HepG2 (cell line): Measurements from ENCODE around the gene LMBRD2. TPM values are rescaled to one million over a fixed set of nuclear protein-coding genes. Genes with fewer than 3 reads are reported as not detected.

Experiments used
- CBX2 ChIP-seq, 2 experiments: fragments of 200-600 bp in 1 of 2; sonication (generic); formaldehyde crosslinking in 1 of 2; IDR thresholded peaks; 2 replicates each; pipeline versions ENCODE4 v1.7.0 to v1.8.1; 2018 to 2022; ENCODE audit warnings: low read depth in 2 of 2, low read length in 1 of 2, mild to moderate bottlenecking in 1 of 2, missing genetic modification reagents in 1 of 2
- DNMT3B ChIP-seq: conservative IDR thresholded peaks from 2 replicates; pipeline ENCODE4 v1.6.1; 2016; ENCODE audit warnings: missing biosample characterization, control low read depth
- EED ChIP-seq: sonication (generic); formaldehyde crosslinking; IDR thresholded peaks from 2 replicates; pipeline ENCODE4 v1.5.0; 2020; ENCODE audit warnings: mild to moderate bottlenecking, missing genetic modification reagents
- FIP1L1 ChIP-seq: fragments of 200-400 bp; formaldehyde crosslinking; IDR thresholded peaks from 2 replicates; pipeline ENCODE4 v1.6.1; 2018; ENCODE audit warnings: low read depth, mild to moderate bottlenecking, low read length, moderate library complexity, borderline replicate concordance; ENCODE audit not compliant: insufficient read depth
- FOXK2 ChIP-seq: fragments of 450-650 bp; IDR thresholded peaks from 2 replicates; pipeline ENCODE4 v1.6.1; 2016
- IKZF1 ChIP-seq: fragments of 450-650 bp; IDR thresholded peaks from 2 replicates; pipeline ENCODE4 v1.7.1; 2016
- JUND ChIP-seq: sonication (generic); formaldehyde crosslinking; IDR thresholded peaks from 2 replicates; pipeline ENCODE4 v1.8.0; 2022; ENCODE audit warnings: mild to moderate bottlenecking, missing genetic modification reagents
- KLF11 ChIP-seq: IDR thresholded peaks from 2 replicates; pipeline ENCODE4 v1.6.1; 2016; ENCODE audit warnings: missing compliant biosample characterization
- MAFF ChIP-seq: IDR thresholded peaks from 2 replicates; pipeline ENCODE4 v1.6.1; 2011; ENCODE audit warnings: low read depth, low read length, improper control_type of control experiment
- NCOA5 ChIP-seq: sonication (generic); formaldehyde crosslinking; IDR thresholded peaks from 2 replicates; pipeline ENCODE4 v1.4.0; 2020; ENCODE audit warnings: missing genetic modification reagents
- NFYC ChIP-seq: IDR thresholded peaks from 2 replicates; pipeline ENCODE4 v1.6.1; 2016; ENCODE audit warnings: missing genetic modification reagents, missing compliant biosample characterization
- NRL ChIP-seq: sonication (generic); formaldehyde crosslinking; IDR thresholded peaks from 2 replicates; pipeline ENCODE4 v1.5.0; 2020; ENCODE audit warnings: missing genetic modification reagents, mild to moderate bottlenecking, moderate library complexity, borderline replicate concordance
- PHF8 ChIP-seq: sonication (generic); formaldehyde crosslinking; IDR thresholded peaks from 2 replicates; pipeline ENCODE4 v1.5.0; 2020; ENCODE audit warnings: missing genetic modification reagents
- SIX1 ChIP-seq: sonication (generic); formaldehyde crosslinking; IDR thresholded peaks from 2 replicates; pipeline ENCODE4 v1.4.0; 2020; ENCODE audit warnings: missing genetic modification reagents, borderline replicate concordance
- TBX3 ChIP-seq: fragments of 450-650 bp; IDR thresholded peaks from 2 replicates; pipeline ENCODE4 v1.6.1; 2017; ENCODE audit warnings: antibody characterized with exemption, mild to moderate bottlenecking, inconsistent platforms, borderline replicate concordance
- XRCC5 ChIP-seq: fragments of 200-400 bp; formaldehyde crosslinking; optimal IDR thresholded peaks from 2 replicates; pipeline ENCODE3; 2017; ENCODE audit warnings: mild to moderate bottlenecking, low read length
- ZBTB3 ChIP-seq: sonication (generic); formaldehyde crosslinking; IDR thresholded peaks from 2 replicates; pipeline ENCODE4 v1.4.0; 2020; ENCODE audit warnings: low read depth, mild to moderate bottlenecking, moderate library complexity, missing genetic modification reagents, borderline replicate concordance
- ZFP36 ChIP-seq: fragments of 150-350 bp; IDR thresholded peaks from 2 replicates; pipeline ENCODE4 v1.6.1; 2018; ENCODE audit warnings: borderline replicate concordance, low read length, low read depth; ENCODE audit not compliant: partially characterized antibody
- ZNF253 ChIP-seq: sonication (generic); formaldehyde crosslinking; IDR thresholded peaks from 2 replicates; pipeline ENCODE4 v1.8.0; 2022; ENCODE audit warnings: mild to moderate bottlenecking, missing genetic modification reagents, borderline replicate concordance
- ZNF460 ChIP-seq: sonication (generic); formaldehyde crosslinking; IDR thresholded peaks from 2 replicates; pipeline ENCODE4 v1.5.1; 2020; ENCODE audit warnings: missing genetic modification reagents, mild to moderate bottlenecking, borderline replicate concordance
- ZNF530 ChIP-seq: sonication (generic); formaldehyde crosslinking; IDR thresholded peaks from 2 replicates; pipeline ENCODE4 v1.5.0; 2020; ENCODE audit warnings: low read depth, mild to moderate bottlenecking, missing genetic modification reagents
- ZNF543 ChIP-seq: sonication (generic); formaldehyde crosslinking; IDR thresholded peaks from 2 replicates; pipeline ENCODE4 v1.4.0; 2020; ENCODE audit warnings: mild to moderate bottlenecking, missing genetic modification reagents
- ZNF549 ChIP-seq: sonication (generic); formaldehyde crosslinking; IDR thresholded peaks from 2 replicates; pipeline ENCODE4 v1.5.0; 2020; ENCODE audit warnings: missing genetic modification reagents
- ZNF674 ChIP-seq: sonication (generic); formaldehyde crosslinking; IDR thresholded peaks from 2 replicates; pipeline ENCODE4 v1.5.0; 2020; ENCODE audit warnings: low read depth, mild to moderate bottlenecking, missing genetic modification reagents
- polyA plus RNA-seq, 8 experiments: library from polyadenylated mRNA; depleted of rRNA in 3 of 8; stranded (reverse) in 7 of 8; unstranded in 1 of 8; fragments of >200 nt; fragmentation: Illumina TruSeq in 4 of 8; extraction: Trizol in 4 of 8; gene quantifications; 2 replicates each; pipeline versions ENCODE4 v1.2.1 to v1.2.3, GENCODE V29; 2011 to 2016; ENCODE audit warnings: low read depth in 4 of 8, missing spikeins in 1 of 8, mixed read lengths in 1 of 8; ENCODE audit not compliant: insufficient read depth in 1 of 8
- total RNA-seq, 5 experiments: library from RNA; depleted of rRNA; stranded (reverse); fragments of >200 nt; fragmentation: Illumina TruSeq; extraction: Trizol; gene quantifications; 2 replicates each; pipeline ENCODE4 v1.2.3, GENCODE V29; 2016; ENCODE audit warnings: low read depth in 1 of 5
- TF ChIP-seq, protein P1 (sequence below): sonication (generic); formaldehyde crosslinking; IDR thresholded peaks from 2 replicates; pipeline ENCODE4 v1.8.1; 2022; ENCODE audit warnings: low read depth, mild to moderate bottlenecking, missing genetic modification reagents
- TF ChIP-seq, protein P2 (sequence below): sonication (generic); formaldehyde crosslinking; conservative IDR thresholded peaks from 2 replicates; pipeline ENCODE4 v1.4.0; 2020; ENCODE audit warnings: missing genetic modification reagents

Gene LMBRD2
- total and polyA plus RNA-seq, 2 of the 13 experiments (the other 11 are each of a cell fraction or from before 2014, with no cell fraction given) = 2.0 to 4.7 TPM

DNA sequence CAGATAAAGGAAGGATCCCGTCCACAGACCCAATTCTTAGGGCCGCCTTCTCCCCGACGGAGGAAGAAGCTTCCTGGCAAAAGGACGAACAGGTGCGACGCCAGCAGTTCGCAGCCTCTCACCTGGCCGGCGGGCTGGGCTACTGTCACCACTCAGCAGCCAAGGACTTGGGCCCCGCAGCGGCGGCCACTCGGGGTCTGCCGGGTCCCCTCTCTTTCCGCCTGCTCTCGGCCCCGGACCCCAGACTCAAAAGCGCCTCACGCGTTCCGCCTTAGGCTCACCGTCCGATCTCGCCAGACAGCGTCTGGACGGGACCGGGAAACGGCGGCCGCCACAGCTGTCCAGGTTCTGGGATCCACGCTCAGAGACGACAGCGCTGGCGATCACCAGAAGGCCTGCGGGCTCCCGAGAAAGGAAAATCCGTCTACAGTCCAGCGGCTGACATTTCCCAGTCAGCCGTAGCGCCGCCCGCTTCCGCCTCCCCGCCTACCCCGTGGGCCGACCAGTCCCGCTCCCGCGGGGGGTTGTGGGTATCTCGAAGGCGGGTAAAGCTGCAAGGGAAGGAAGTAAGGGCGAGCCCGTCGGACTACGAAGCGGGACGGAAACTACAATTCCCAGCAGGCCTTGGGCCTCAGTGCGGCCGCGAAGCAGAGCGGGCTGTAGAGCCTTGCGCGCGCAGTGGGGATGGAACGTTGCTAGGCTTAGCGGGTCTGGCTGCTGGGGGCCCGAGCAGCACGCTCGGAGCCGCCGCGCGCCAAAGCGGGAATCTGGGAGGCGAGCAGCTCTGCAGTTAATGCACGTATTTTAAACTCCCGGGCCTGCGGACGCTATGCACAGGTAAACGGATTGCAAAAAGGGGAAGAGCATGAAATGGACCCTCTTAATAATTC lies at the start of gene LMBRD2, which contains the start of gene SKP2 (continued):
- TF ChIP-seq CBX2 (IDR thresholded peaks at IDR 0.05; ENCODE audit: low read depth, low read length) = no peak
- TF ChIP-seq CBX2 (CRISPR knock-in tag; IDR thresholded peaks at IDR 0.05; ENCODE audit: low read depth) = no peak
- peak; percentile 54; the same call in 1 of the 2 replicates for TF ChIP-seq KLF11 (CRISPR knock-in tag)
- TF ChIP-seq ZBTB3 (CRISPR knock-in tag) = no peak
- no peak for TF ChIP-seq EED (CRISPR knock-in tag)
- no peak for TF ChIP-seq SIX1 (CRISPR knock-in tag)
- TF ChIP-seq DNMT3B = no peak; the same call in 1 of the 2 replicates
- TF ChIP-seq ZNF460 = no peak
- TF ChIP-seq MAFF = no peak
- TF ChIP-seq PHF8 = peak; percentile 76
- TF ChIP-seq TBX3 = no peak
- TF ChIP-seq, protein P1, sequence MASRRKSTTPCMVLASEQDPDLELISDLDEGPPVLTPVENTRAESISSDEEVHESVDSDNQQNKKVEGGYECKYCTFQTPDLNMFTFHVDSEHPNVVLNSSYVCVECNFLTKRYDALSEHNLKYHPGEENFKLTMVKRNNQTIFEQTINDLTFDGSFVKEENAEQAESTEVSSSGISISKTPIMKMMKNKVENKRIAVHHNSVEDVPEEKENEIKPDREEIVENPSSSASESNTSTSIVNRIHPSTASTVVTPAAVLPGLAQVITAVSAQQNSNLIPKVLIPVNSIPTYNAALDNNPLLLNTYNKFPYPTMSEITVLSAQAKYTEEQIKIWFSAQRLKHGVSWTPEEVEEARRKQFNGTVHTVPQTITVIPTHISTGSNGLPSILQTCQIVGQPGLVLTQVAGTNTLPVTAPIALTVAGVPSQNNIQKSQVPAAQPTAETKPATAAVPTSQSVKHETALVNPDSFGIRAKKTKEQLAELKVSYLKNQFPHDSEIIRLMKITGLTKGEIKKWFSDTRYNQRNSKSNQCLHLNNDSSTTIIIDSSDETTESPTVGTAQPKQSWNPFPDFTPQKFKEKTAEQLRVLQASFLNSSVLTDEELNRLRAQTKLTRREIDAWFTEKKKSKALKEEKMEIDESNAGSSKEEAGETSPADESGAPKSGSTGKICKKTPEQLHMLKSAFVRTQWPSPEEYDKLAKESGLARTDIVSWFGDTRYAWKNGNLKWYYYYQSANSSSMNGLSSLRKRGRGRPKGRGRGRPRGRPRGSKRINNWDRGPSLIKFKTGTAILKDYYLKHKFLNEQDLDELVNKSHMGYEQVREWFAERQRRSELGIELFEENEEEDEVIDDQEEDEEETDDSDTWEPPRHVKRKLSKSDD (CRISPR knock-in tag) = peak; percentile 31; the same call in 1 of the 2 replicates
- TF ChIP-seq, protein P2, sequence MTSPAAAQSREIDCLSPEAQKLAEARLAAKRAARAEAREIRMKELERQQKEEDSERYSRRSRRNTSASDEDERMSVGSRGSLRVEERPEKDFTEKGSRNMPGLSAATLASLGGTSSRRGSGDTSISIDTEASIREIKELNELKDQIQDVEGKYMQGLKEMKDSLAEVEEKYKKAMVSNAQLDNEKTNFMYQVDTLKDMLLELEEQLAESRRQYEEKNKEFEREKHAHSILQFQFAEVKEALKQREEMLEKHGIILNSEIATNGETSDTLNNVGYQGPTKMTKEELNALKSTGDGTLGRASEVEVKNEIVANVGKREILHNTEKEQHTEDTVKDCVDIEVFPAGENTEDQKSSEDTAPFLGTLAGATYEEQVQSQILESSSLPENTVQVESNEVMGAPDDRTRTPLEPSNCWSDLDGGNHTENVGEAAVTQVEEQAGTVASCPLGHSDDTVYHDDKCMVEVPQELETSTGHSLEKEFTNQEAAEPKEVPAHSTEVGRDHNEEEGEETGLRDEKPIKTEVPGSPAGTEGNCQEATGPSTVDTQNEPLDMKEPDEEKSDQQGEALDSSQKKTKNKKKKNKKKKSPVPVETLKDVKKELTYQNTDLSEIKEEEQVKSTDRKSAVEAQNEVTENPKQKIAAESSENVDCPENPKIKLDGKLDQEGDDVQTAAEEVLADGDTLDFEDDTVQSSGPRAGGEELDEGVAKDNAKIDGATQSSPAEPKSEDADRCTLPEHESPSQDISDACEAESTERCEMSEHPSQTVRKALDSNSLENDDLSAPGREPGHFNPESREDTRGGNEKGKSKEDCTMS (CRISPR knock-in tag) = no peak
- TF ChIP-seq FOXK2 = 0 out of 2 replicates have a peak, but pooled peaks have one; percentile 18
- TF ChIP-seq JUND = no peak
- TF ChIP-seq NFYC = peak; percentile 58
- no peak for TF ChIP-seq IKZF1
- no peak for TF ChIP-seq FIP1L1
- TF ChIP-seq ZNF674 (CRISPR knock-in tag) = no peak
- TF ChIP-seq ZFP36 = no peak
- 0 out of 2 replicates have a peak, but pooled peaks have one; percentile 78 for TF ChIP-seq NRL (CRISPR knock-in tag)
- no peak for TF ChIP-seq NCOA5
- no peak for TF ChIP-seq ZNF530 (CRISPR knock-in tag)
- TF ChIP-seq ZNF549 (CRISPR knock-in tag) = no peak
- 0 out of 2 replicates have a peak, but pooled peaks have one; percentile 37 for TF ChIP-seq ZNF253
- TF ChIP-seq XRCC5 = peak; percentile 95
- peak; percentile 67 for TF ChIP-seq ZNF543 (CRISPR knock-in tag)
